ENCODE measurements around the gene DEFB128.

DEFB128 gene

DNA sequence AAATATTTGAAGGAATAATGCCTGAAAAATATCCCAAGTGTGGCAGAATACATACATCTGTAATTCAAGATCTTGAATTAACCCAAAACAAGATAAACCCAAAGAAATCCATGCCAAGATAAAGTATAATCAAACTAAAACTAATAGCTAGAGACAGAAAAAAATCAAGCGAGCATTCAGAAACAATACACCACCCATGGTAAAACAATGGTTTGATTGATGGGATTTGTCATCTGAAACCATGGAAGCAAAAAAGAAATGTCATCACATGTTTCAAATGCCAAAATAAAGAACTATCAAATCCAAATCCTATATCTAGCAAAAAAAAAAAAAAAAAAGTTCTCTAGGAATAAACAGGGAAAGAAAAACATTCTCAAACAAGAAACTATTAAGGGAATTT is 37.4 kb downstream of the DEFB128 start:
- DNase-seq (ENCODE audit: low spot score): no peak

- DNase-seq (ENCODE audit: low spot score): no peak
Measured at GRCh38 chr20:145877-146276, 43.6 kb downstream of the DEFB128 start.

DNA sequence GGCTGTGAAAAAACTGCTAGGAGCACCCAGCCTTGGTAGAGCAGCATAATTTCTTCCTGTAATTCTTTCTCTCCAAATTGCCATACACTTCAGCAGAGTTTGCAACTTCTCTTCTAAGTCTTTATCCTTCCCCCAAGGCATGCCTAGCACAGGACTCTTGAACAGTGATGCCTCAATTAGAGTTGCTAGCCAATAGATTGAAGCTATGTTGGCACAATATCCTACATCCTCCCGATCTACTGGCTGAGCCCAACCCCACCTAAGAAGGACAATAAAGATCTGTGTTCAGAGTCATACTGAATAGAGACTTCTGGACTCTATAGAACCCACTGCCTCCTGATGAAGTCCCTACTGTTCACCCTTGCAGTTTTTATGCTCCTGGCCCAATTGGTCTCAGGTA is 47.2 kb downstream of the DEFB128 start, which contains the start of gene DEFB126:
Gene DEFB126 (plus strand): TSS at position 301 of the 400 bp plus-strand sequence. CDS start 39 bp downstream, at position 340.
- DNase-seq (ENCODE audit: low spot score): no peak

All from CD4-positive, alpha-beta T cell treated with Interleukin-15 for 4 hours (primary cell).